ENCODE data around the gene KDM3A.

Gene KDM3A

GRCh38 chr2:86445436-86445835, 4.3 kb downstream of the KDM3A start:
- peaks cover 3% of the 10 kb centered on the region for H3K27me3 Mint-ChIP-seq (ENCODE audit: low read depth)
- H3K27ac Mint-ChIP-seq = peak overlapping the region in 1 of 3 experiments; percentile 28
- H3K4me3 Mint-ChIP-seq = peak overlapping the region; percentile 23 to 47 (median 41)
- H3K36me3 Mint-ChIP-seq (ENCODE audit: low read depth) = peaks cover 66% of the 10 kb centered on the region
- no peak for TF ChIP-seq CTCF (IDR thresholded peaks at IDR 0.05; ENCODE audit: unreplicated experiment in 3 of 3)
- peaks cover 61% of the 10 kb centered on the region for H3K4me1 Mint-ChIP-seq
- H3K9me3 Mint-ChIP-seq = peaks cover 7% of the 10 kb centered on the region

- no peak for TF ChIP-seq CTCF (IDR thresholded peaks at IDR 0.05; ENCODE audit: unreplicated experiment in 3 of 3)
- Mint-ChIP-seq H3K4me3 (no peak overlapping the region), H3K27me3 (ENCODE audit: low read depth) (no peaks in the 10 kb centered on the region), H3K36me3 (ENCODE audit: low read depth) (peaks cover 67% of the 10 kb centered on the region), H3K27ac (no peak overlapping the region), H3K9me3 (peaks cover under 1% of the 10 kb centered on the region), H3K4me1 (peaks cover 59% of the 10 kb centered on the region)
These were observed 4.9 kb downstream of the KDM3A start for GRCh38 chr2:86446060-86446459.

GRCh38 chr2:86453836-86454235, 12.7 kb downstream of the KDM3A start:
- peaks cover 24% of the 10 kb centered on the region for H3K4me1 Mint-ChIP-seq
- no peak for TF ChIP-seq CTCF (IDR thresholded peaks at IDR 0.05; ENCODE audit: unreplicated experiment in 3 of 3)
- H3K36me3 Mint-ChIP-seq (ENCODE audit: low read depth) = peaks cover 83% of the 10 kb centered on the region
- H3K27me3 Mint-ChIP-seq (ENCODE audit: low read depth) = no peaks in the 10 kb centered on the region
- peak overlapping the region in 1 of 3 experiments; percentile 37 for H3K27ac Mint-ChIP-seq
- no peaks in the 10 kb centered on the region for H3K9me3 Mint-ChIP-seq
- no peak overlapping the region for H3K4me3 Mint-ChIP-seq

- TF ChIP-seq CTCF (IDR thresholded peaks at IDR 0.05; ENCODE audit: unreplicated experiment in 3 of 3) = no peak
These were observed 13.1 kb downstream of the KDM3A start for GRCh38 chr2:86454238-86454637.

GRCh38 chr2:86455181-86455580, 14.0 kb downstream of the KDM3A start:
- TF ChIP-seq CTCF (IDR thresholded peaks at IDR 0.05; ENCODE audit: unreplicated experiment in 3 of 3) = no peak

More at GRCh38 chr2:86454238-86454637, 13.1 kb downstream of the KDM3A start:
- peak overlapping the region in 1 of 3 experiments; percentile 37 for H3K27ac Mint-ChIP-seq
- H3K4me1 Mint-ChIP-seq = peaks cover 20% of the 10 kb centered on the region
- H3K9me3 Mint-ChIP-seq = no peaks in the 10 kb centered on the region
- H3K27me3 Mint-ChIP-seq (ENCODE audit: low read depth) = no peaks in the 10 kb centered on the region
- H3K4me3 Mint-ChIP-seq = no peak overlapping the region
- H3K36me3 Mint-ChIP-seq (ENCODE audit: low read depth) = peaks cover 83% of the 10 kb centered on the region

GRCh38 chr2:86461042-86461743, 20.0 kb downstream of the KDM3A start:
- no peaks in the 10 kb centered on the region for H3K9me3 Mint-ChIP-seq
- H3K4me3 Mint-ChIP-seq = no peak overlapping the region
- H3K27ac Mint-ChIP-seq = no peak overlapping the region
- no peak for TF ChIP-seq CTCF (IDR thresholded peaks at IDR 0.05; ENCODE audit: unreplicated experiment in 3 of 3)
- peaks cover 74% of the 10 kb centered on the region for H3K36me3 Mint-ChIP-seq (ENCODE audit: low read depth)
- no peaks in the 10 kb centered on the region for H3K27me3 Mint-ChIP-seq (ENCODE audit: low read depth)
- H3K4me1 Mint-ChIP-seq = peaks cover 7% of the 10 kb centered on the region

More at GRCh38 chr2:86455181-86455580, 14.0 kb downstream of the KDM3A start:
- peaks cover 13% of the 10 kb centered on the region for H3K4me1 Mint-ChIP-seq
- peaks cover 83% of the 10 kb centered on the region for H3K36me3 Mint-ChIP-seq (ENCODE audit: low read depth)
- no peak overlapping the region for H3K27ac Mint-ChIP-seq
- H3K9me3 Mint-ChIP-seq = no peaks in the 10 kb centered on the region
- no peak overlapping the region for H3K4me3 Mint-ChIP-seq
- H3K27me3 Mint-ChIP-seq (ENCODE audit: low read depth) = no peaks in the 10 kb centered on the region

Measured in nephron (organoid).